K562 (cell line): ENCODE data around the gene CACNA1C. TPM values are rescaled to one million over a fixed set of nuclear protein-coding genes. Genes with fewer than 3 reads are reported as not detected.

Experiments
- ATAC-seq: fragments of 200-7000 bp; cut with Tn5 transposase; 3 replicates; pipeline ENCODE4 v1.9.1; 2020; ENCODE audit warnings: moderate library complexity
- BruUV-seq: library from RNA; stranded (reverse); fragments of 400-500 nt; replicated peaks from 2 replicates; lab custom pipeline; 2021; lab: Mats Ljungman, UMichigan
- CTCF ChIA-PET: fragments of 300-600 bp; formaldehyde crosslinking; extraction: SDS; loops from one replicate; lab custom pipeline; 2021; ENCODE audit warnings: low intra/inter-chr PET ratio; lab: Yijun Ruan, JAX
- POLR2A ChIA-PET: fragments of 300-600, 350-650 bp; sonication (Branson Sonifier 250); formaldehyde crosslinking; extraction: SDS; loops from one replicate; lab custom pipeline; 2021; ENCODE audit warnings: antibody characterized with exemption, inconsistent platforms; lab: Yijun Ruan, JAX
- DNase-seq, 4 experiments: peaks; one replicate each; pipeline versions ENCODE4 v3.0.0 to v3.0.0-alpha.2; 2011 to 2018; ENCODE audit warnings: low spot score in 3 of 4, mixed read lengths in 3 of 4; ENCODE audit errors: extremely low read depth in 1 of 4
- FAIRE-seq: peaks from 2 replicates; lab custom pipeline; 2011; peaks lifted over from hg19 to GRCh38; lab: Jason Lieb, UNC
- H2AFZ ChIP-seq: 2 replicates; pipeline ENCODE4 v1.6.0; 2011; ENCODE audit warnings: low read depth, low read length, control low read depth, inconsistent platforms
- H3K27ac ChIP-seq: fragments of 200-600 bp; 3 replicates; pipeline ENCODE4 v1.8.0; 2011; ENCODE audit warnings: low read depth, mild to moderate bottlenecking, control low read depth, inconsistent platforms, low read length, moderate library complexity, mixed read lengths; ENCODE audit errors: extremely low read depth
- H3K27me3 ChIP-seq, 2 experiments: fragments of 300-600 bp in 1 of 2; 2 replicates in 1 of 2; 3 replicates in 1 of 2; pipeline versions ENCODE4 v1.6.0 to v1.8.0; 2011; ENCODE audit warnings: inconsistent platforms in 2 of 2, low read length in 2 of 2, mild to moderate bottlenecking in 1 of 2, mixed read lengths in 1 of 2, moderate library complexity in 1 of 2; ENCODE audit not compliant: control insufficient read depth in 2 of 2, insufficient read depth in 2 of 2
- H3K36me3 ChIP-seq: fragments of 300-600 bp; 3 replicates; pipeline ENCODE4 v1.8.0; 2011; ENCODE audit warnings: mild to moderate bottlenecking, low read length, inconsistent platforms; ENCODE audit not compliant: control insufficient read depth, insufficient read depth
- H3K4me1 ChIP-seq, 2 experiments: fragments of 200-600 bp in 1 of 2; replicated peaks in 1 of 2; 2 replicates in 1 of 2; 3 replicates in 1 of 2; pipeline versions ENCODE4 v1.5.1 to v1.8.0; 2011; ENCODE audit warnings: inconsistent platforms in 2 of 2, low read length in 2 of 2, mild to moderate bottlenecking in 1 of 2, mixed read lengths in 1 of 2, moderate library complexity in 1 of 2; ENCODE audit not compliant: control insufficient read depth in 2 of 2, insufficient read depth in 2 of 2
- H3K4me2 ChIP-seq: 2 replicates; pipeline ENCODE4 v1.6.1; 2011; ENCODE audit warnings: low read length, control low read depth, inconsistent platforms, mixed read lengths; ENCODE audit not compliant: insufficient read depth
- H3K4me3 ChIP-seq: fragments of 200-600 bp; sonication (generic), shearing (Covaris generic); 2 replicates; pipeline ENCODE4 v1.5.1; 2016; ENCODE audit warnings: control low read depth, inconsistent platforms
- H3K79me2 ChIP-seq: fragments of 200-600 bp; 3 replicates; pipeline ENCODE4 v1.8.0; 2011; ENCODE audit warnings: low read length, inconsistent platforms; ENCODE audit not compliant: control insufficient read depth, insufficient read depth
- H3K9ac ChIP-seq, 2 experiments: 2 replicates each; pipeline versions ENCODE4 v1.6.0 to v1.6.1; 2011; ENCODE audit warnings: low read depth in 2 of 2, low read length in 2 of 2, control low read depth in 1 of 2, inconsistent platforms in 1 of 2, mild to moderate bottlenecking in 1 of 2, mixed read lengths in 1 of 2; ENCODE audit not compliant: insufficient read depth in 1 of 2
- H3K9me1 ChIP-seq: one replicate; pipeline ENCODE4 v1.6.0; 2011; ENCODE audit warnings: inconsistent platforms, mild to moderate bottlenecking, low read length, moderate library complexity; ENCODE audit not compliant: control insufficient read depth, insufficient read depth
- H3K9me3 ChIP-seq: replicated peaks from 2 replicates; pipeline ENCODE4 v1.5.1; 2011; ENCODE audit warnings: low read depth, low read length, inconsistent platforms; ENCODE audit not compliant: control insufficient read depth, insufficient read depth
- H4K20me1 ChIP-seq: replicated peaks from 2 replicates; pipeline ENCODE4 v1.6.1; 2011; ENCODE audit warnings: low read length, inconsistent platforms, mixed read lengths; ENCODE audit not compliant: control insufficient read depth, insufficient read depth
- ATF7 ChIP-seq: fragments of 450-650 bp; IDR thresholded peaks from 2 replicates; pipeline ENCODE4 v1.7.1; 2014; ENCODE audit warnings: mild to moderate bottlenecking, moderate library complexity
- DACH1 ChIP-seq: fragments of 450-650 bp; IDR thresholded peaks from 2 replicates; pipeline ENCODE4 v1.6.1; 2018; ENCODE audit not compliant: partially characterized antibody
- FOXP1 ChIP-seq: sonication (generic); formaldehyde crosslinking; IDR thresholded peaks from 2 replicates; pipeline ENCODE4 v1.8.0; 2022; ENCODE audit warnings: mild to moderate bottlenecking, missing genetic modification reagents
- PPARD ChIP-seq: fragments of 250-450 bp; sonication (Bioruptor Pico); IDR thresholded peaks from 2 replicates; pipeline ENCODE4 v1.8.0; 2022; ENCODE audit warnings: inconsistent platforms, mild to moderate bottlenecking, moderate library complexity
- WGBS: fragments of 100-300 bp; shearing (Covaris generic); methylation state at CpG from one replicate; pipeline ENCODE4 v1.1.6; 2016; ENCODE audit warnings: low coverage, mixed read lengths; ENCODE audit not compliant: insufficient coverage; ENCODE audit errors: missing lambda C conversion rate; 5-methylcytosine and 5-hydroxymethylcytosine counted together
- in situ Hi-C: fragments of 300-500 bp; cut with MboI; formaldehyde crosslinking; loops from 4 replicates; pipeline ENCODE4 v1.15.0; 2018; ENCODE audit warnings: inconsistent platforms, mixed read lengths
- intact Hi-C: fragments of 100-400 bp; cut with micrococcal nuclease; formaldehyde crosslinking; loops from 2 replicates; pipeline ENCODE4 v1.14.2; 2022
- polyA plus RNA-seq, 8 experiments: library from polyadenylated mRNA; depleted of rRNA in 4 of 8; stranded (reverse) in 5 of 8; unstranded in 3 of 8; fragments of >200 nt; fragmentation: Nextera tagmentation in 2 of 8; fragmentation: Illumina TruSeq in 1 of 8; extraction: Ambion mirVana in 2 of 8; extraction: Trizol in 1 of 8; gene quantifications; 2 replicates each; pipeline versions ENCODE4 v1.2.1 to v1.2.3, GENCODE V29; 2011 to 2014; ENCODE audit warnings: inconsistent platforms in 1 of 8, missing spikeins in 1 of 8
- total RNA-seq, 7 experiments: library from RNA; depleted of rRNA in 6 of 7; stranded (reverse); fragments of >200 nt in 6 of 7; fragmentation: Illumina TruSeq in 2 of 7; extraction: Trizol in 2 of 7; gene quantifications; 2 replicates each; pipeline versions ENCODE4 v1.2.1 to v1.2.3, GENCODE V29; 2011 to 2021; ENCODE audit warnings: low replicate concordance in 1 of 7

Gene CACNA1C
- total and polyA plus RNA-seq, 9 of the 15 experiments (the other 6 are each of a cell fraction or from before 2014, with no cell fraction given), result not detected

GRCh38 chr12:2019126-2019525, 33.7 kb upstream of the CACNA1C start:
- H3K9me3 ChIP-seq, result no peaks in the 10 kb centered on the region
- WGBS, result 5% methylated on average over 2 of the region's 2 CpGs
- H3K79me2 ChIP-seq, result no peaks in the 10 kb centered on the region
- in situ Hi-C loops (no loop called here), intact Hi-C loops (no loop called here)
- BruUV-seq, result no TSS peak
- no peaks in the 10 kb centered on the region for H3K36me3 ChIP-seq
- ATAC-seq (no peak), FAIRE-seq (no peak), DNase-seq (no peak)
- no peaks in the 10 kb centered on the region for H4K20me1 ChIP-seq
- H3K9ac ChIP-seq, result no peak overlapping the region
- H3K27me3 ChIP-seq, result peaks cover 2 to 8% of the 10 kb centered on the region in 2 experiments; a peak in 1 of 5 replicates
- ChIA-PET POLR2A (no interaction called here), CTCF (no interaction called here)
- TF ChIP-seq DACH1, result no peak
- no peaks in the 10 kb centered on the region for H3K9me1 ChIP-seq
- no peaks in the 10 kb centered on the region for H3K4me1 ChIP-seq
- no peak overlapping the region for H3K4me3 ChIP-seq
- H3K4me2 ChIP-seq, result no peak overlapping the region
- no peak overlapping the region for H3K27ac ChIP-seq
- no peak overlapping the region for H2AFZ ChIP-seq

DNA sequence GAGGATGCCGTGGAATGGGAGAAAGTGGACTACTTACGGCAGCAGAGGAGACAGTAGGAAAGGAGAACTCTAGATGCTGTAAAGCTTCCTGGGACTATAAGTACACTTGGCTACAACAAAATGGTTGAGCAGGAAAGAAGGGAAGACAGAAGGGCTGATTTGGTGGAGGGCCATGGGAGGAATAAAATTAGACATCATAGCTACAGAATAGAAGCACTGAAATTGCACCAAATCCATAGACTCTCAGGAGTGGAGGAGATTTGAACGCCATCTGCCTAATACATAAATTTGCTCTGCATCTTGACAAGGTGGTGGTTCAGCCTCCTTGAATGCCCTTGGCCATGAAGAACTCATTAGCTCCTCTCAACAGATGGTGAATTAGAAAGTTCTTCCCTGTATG, 32.3 kb upstream of the CACNA1C start:
- Histone ChIP-seq H3K27ac (no peak overlapping the region), H3K9me3 (no peaks in the 10 kb centered on the region), H3K9ac (no peak overlapping the region), H3K27me3 (peaks cover 2 to 11% of the 10 kb centered on the region in 2 experiments; a peak in 2 of 5 replicates), H3K36me3 (no peaks in the 10 kb centered on the region), H3K4me3 (no peak overlapping the region), H4K20me1 (no peaks in the 10 kb centered on the region), H3K4me2 (no peak overlapping the region), H2AFZ (no peak overlapping the region), H3K4me1 (no peaks in the 10 kb centered on the region), H3K9me1 (no peaks in the 10 kb centered on the region), H3K79me2 (no peaks in the 10 kb centered on the region)
- DNase-seq (no peak), FAIRE-seq (no peak), ATAC-seq (no peak)
- WGBS, result 0% methylated on average over 3 of the region's 3 CpGs
- POLR2A ChIA-PET, result interaction anchor here (0.6 to 1.9 kb wide), 3 partner anchors 14 to 210 kb away, joined by 3 to 4 read pairs (median 3); no protein-coding TSS in a partner anchor
- in situ Hi-C loops, result no loop called here
- no TSS peak for BruUV-seq
- intact Hi-C loops, result no loop called here
- no peak for TF ChIP-seq FOXP1 (CRISPR knock-in tag)
- no peak for TF ChIP-seq ATF7
- TF ChIP-seq PPARD (CRISPR knock-in tag), result no peak
- CTCF ChIA-PET, result interaction anchor here (0.6 kb wide), 1 partner anchor 360 kb away, joined by 3 read pairs; no protein-coding TSS in a partner anchor
